Caki2 (cell line): ENCODE data around the gene TIAL1. TPM values are rescaled to one million over a fixed set of nuclear protein-coding genes. Genes with fewer than 3 reads are reported as not detected.
A peak's percentile ranks its signal among the peaks of the same experiment; 100 is the strongest.

ENCODE experiments used
- DNase-seq: peaks from one replicate; pipeline ENCODE4 v3.0.0-alpha.2; 2015; ENCODE audit warnings: low read depth
- in situ Hi-C: cut with HindIII; loops from 2 replicates; pipeline ENCODE4 v1.10.0; 2016; ENCODE audit warnings: low sequenced_read_pairs, low pct_unique_long_range_greater_than_20kb, mixed read lengths
- total RNA-seq: library from RNA; depleted of rRNA; stranded (reverse); fragments of >200 nt; shearing (Covaris generic); gene quantifications from 2 replicates; pipeline ENCODE4 v1.2.3, GENCODE V29; 2014; ENCODE audit warnings: low replicate concordance

TIAL1 gene
- total RNA-seq, 1 experiment from 2014 or later, result 75.8 TPM

GRCh38 chr10:119619215-119619614 lies 22.5 kb upstream of the TIAL1 start:
- in situ Hi-C loops, result no loop called here
- DNase-seq, result no peak

GRCh38 chr10:119616882-119617570 lies 20.3 kb upstream of the TIAL1 start:
- in situ Hi-C loops, result no loop called here
- no peak for DNase-seq

- in situ Hi-C loops, result no loop called here
Observed at GRCh38 chr10:119614686-119615085, 17.9 kb upstream of the TIAL1 start.

GRCh38 chr10:119613741-119614140 lies 17.0 kb upstream of the TIAL1 start:
- DNase-seq, result no peak
- in situ Hi-C loops, result no loop called here

More at GRCh38 chr10:119614686-119615085, 17.9 kb upstream of the TIAL1 start:
- no peak for DNase-seq

GRCh38 chr10:119611433-119611832 lies 14.7 kb upstream of the TIAL1 start:
- in situ Hi-C loops, result no loop called here
- DNase-seq, result no peak

- in situ Hi-C loops, result no loop called here
- no peak for DNase-seq
Observed at GRCh38 chr10:119609516-119609915, 12.8 kb upstream of the TIAL1 start.

GRCh38 chr10:119608316-119609155 lies 11.8 kb upstream of the TIAL1 start:
- DNase-seq, result peak; percentile 28

GRCh38 chr10:119604468-119604867 lies 7.7 kb upstream of the TIAL1 start:
- in situ Hi-C loops, result no loop called here
- no peak for DNase-seq

More at GRCh38 chr10:119608316-119609155, 11.8 kb upstream of the TIAL1 start:
- in situ Hi-C loops, result no loop called here

GRCh38 chr10:119602241-119603095 lies 5.7 kb upstream of the TIAL1 start:
- DNase-seq, result no peak
- in situ Hi-C loops, result no loop called here

- in situ Hi-C loops, result no loop called here
- DNase-seq, result no peak
Observed at GRCh38 chr10:119598397-119598796, 1.6 kb upstream of the TIAL1 start.

GRCh38 chr10:119597405-119598186 lies 832 bp upstream of the TIAL1 start:
- no peak for DNase-seq
- in situ Hi-C loops, result no loop called here

GRCh38 chr10:119595676-119596515 lies 868 bp downstream of the TIAL1 start:
- peak; percentile 32 for DNase-seq
- in situ Hi-C loops, result no loop called here

GRCh38 chr10:119595134-119595675 lies 1.6 kb downstream of the TIAL1 start:
- in situ Hi-C loops, result no loop called here
- DNase-seq, result peak; percentile 52

- DNase-seq, result no peak
- in situ Hi-C loops, result no loop called here
Observed at GRCh38 chr10:119588071-119588470, 8.7 kb downstream of the TIAL1 start.

GRCh38 chr10:119578355-119578754 lies 18.4 kb downstream of the TIAL1 start:
- in situ Hi-C loops, result no loop called here
- DNase-seq, result no peak

GRCh38 chr10:119575991-119576390 lies 20.8 kb downstream of the TIAL1 start:
- in situ Hi-C loops, result no loop called here
- DNase-seq, result no peak

GRCh38 chr10:119575506-119575905 lies 21.3 kb downstream of the TIAL1 start:
- in situ Hi-C loops, result no loop called here
- no peak for DNase-seq
